Adrenal gland (tissue), 12 donors: ENCODE results near the gene GCGR. TPM values are rescaled to one million over a fixed set of nuclear protein-coding genes. Genes with fewer than 3 reads are reported as not detected.
A peak's percentile ranks its signal among the peaks of the same experiment; 100 is the strongest.

Experiments
- DNase-seq, 7 donors: peaks; one replicate each; pipeline ENCODE4 v3.0.0-alpha.2; 2019 to 2020
- H3K27ac ChIP-seq, 5 donors: fragments of 200-600 bp; sonication (generic) in 4 of 5; 1 replicate in 3 of 5; 2 replicates in 2 of 5; pipeline versions ENCODE4 v1.5.1 to v1.8.0; 2016 to 2020; ENCODE audit warnings: mild to moderate bottlenecking in 1 of 5
- H3K27me3 ChIP-seq: fragments of 200-600 bp; 2 replicates; pipeline ENCODE4 v1.8.0; 2021
- H3K36me3 ChIP-seq, 2 donors: fragments of 200-600 bp; replicated peaks in 1 of 2; 1 replicate in 1 of 2; 2 replicates in 1 of 2; pipeline versions ENCODE4 v1.5.1 to v1.8.0; 2018 to 2022
- H3K4me1 ChIP-seq, 2 donors: fragments of 200-600 bp; replicated peaks in 1 of 2; 1 replicate in 1 of 2; 2 replicates in 1 of 2; pipeline versions ENCODE4 v1.5.1 to v1.8.0; 2018 to 2021
- H3K4me3 ChIP-seq, 4 donors: fragments of 200-600 bp; sonication (generic) in 3 of 4; one replicate each; pipeline ENCODE4 v1.5.1; 2016 to 2018
- H3K9me3 ChIP-seq, 3 donors: fragments of 200-600 bp; sonication (generic) in 1 of 3; replicated peaks in 1 of 3; 1 replicate in 2 of 3; 2 replicates in 1 of 3; pipeline versions ENCODE4 v1.5.1 to v1.8.0; 2016 to 2021
- POLR2A ChIP-seq, 2 donors: fragments of 450-650 bp; IDR thresholded peaks; one replicate each; pipeline ENCODE4 v1.6.1; 2017; ENCODE audit warnings: antibody characterized with exemption in 2 of 2, mild to moderate bottlenecking in 2 of 2, moderate library complexity in 1 of 2
- WGBS, 4 donors: extraction: QIAGEN DNeasy Blood & Tissue Kit in 2 of 4; methylation state at CpG; one replicate each; pipeline versions ENCODE4 v1.1.5 to v1.1.7; 2013 to 2017; 5-methylcytosine and 5-hydroxymethylcytosine counted together
- intact Hi-C, 2 donors: fragments of 100-400 bp; cut with DNase I; formaldehyde crosslinking; loops; one replicate each; pipeline versions ENCODE4 v1.14.1 to v1.15.0; 2022 to 2023
- polyA plus RNA-seq, 3 donors: library from polyadenylated mRNA; stranded (reverse); fragments of 200-250 nt in 2 of 3; fragments of 350-450 nt in 1 of 3; fragmentation: Illumina TruSeq in 1 of 3; extraction: RNeasy Lipid Tissue Mini Kit (QIAGEN cat#74804) in 1 of 3; gene quantifications; one replicate each; pipeline ENCODE4 v1.2.3, GENCODE V29; 2013 to 2014
- total RNA-seq, 9 donors: library from RNA; depleted of rRNA in 4 of 9; stranded (reverse); fragments of >200 nt in 4 of 9; fragments of 120-200 nt in 1 of 9; fragmentation: NEBNext Ultra II Directional in 1 of 9; extraction: Animal tissue kit (Norgen Biotek cat#: 25700) in 1 of 9; gene quantifications; one replicate each; pipeline versions ENCODE4 v1.1.0 to v1.2.4, GENCODE V29; 2013 to 2023
- TF ChIP-seq, protein P1 (sequence below), 6 experiments: fragments of 450-650 bp in 4 of 6; fragments of 200-600 bp in 2 of 6; sonication (generic) in 1 of 6; IDR thresholded peaks; 1 replicate in 5 of 6; 2 replicates in 1 of 6; pipeline versions ENCODE4 v1.5.1 to v1.8.0; 2016 to 2021; ENCODE audit warnings: antibody characterized with exemption in 6 of 6, mild to moderate bottlenecking in 2 of 6, moderate library complexity in 1 of 6
- donor health status: healthy with polysubstance abuse.
- donor health status: Bipolar disorder and iron deficiency.
- donor health status: DM: yes; HTN: yes; CAD: no.
- donor health status: DM: no; HTN: no; CAD: no.
- donor health status: DM: no; HTN: no; CAD: no.
- donor health status: DM: yes; HTN: yes; CAD: no.

Gene GCGR
- total and polyA plus RNA-seq, 12 donors, result 0.11 to 48.7 (median 2.1) TPM; not detected in 3

DNA sequence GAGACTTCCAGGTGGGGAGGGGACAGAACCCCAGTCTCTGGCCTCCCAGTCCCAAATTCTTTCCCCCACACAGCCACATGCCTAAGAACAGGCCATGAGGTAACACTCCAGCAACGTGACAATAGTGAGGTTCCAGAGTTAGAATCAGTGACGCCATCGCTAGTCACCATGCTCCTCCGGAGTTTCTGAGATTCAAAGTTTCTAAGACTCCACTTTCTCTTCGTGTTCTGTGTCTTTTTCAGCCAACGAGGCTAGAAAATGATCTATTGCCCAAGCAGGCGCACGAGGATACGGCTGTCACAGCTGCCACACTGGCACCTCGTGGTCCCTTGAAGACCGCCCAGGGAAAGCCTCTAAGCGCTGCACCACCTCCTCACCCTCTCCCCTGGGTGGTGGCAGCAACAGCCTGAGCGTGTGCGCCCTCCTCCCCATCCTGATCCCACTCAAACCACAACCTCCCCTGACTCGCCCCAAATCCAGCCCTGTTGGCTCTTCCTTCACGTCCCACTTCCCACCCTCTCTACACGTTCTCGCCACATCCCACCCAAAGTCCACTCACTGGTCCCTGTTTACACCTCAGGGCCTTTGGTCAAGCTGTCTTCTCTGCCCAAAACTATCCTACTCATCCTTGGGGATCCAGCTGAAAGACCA lies 28.1 kb downstream of the GCGR start:
- DNase-seq, result peak in 1 of 7 donors; percentile 54
- intact Hi-C loops, result no loop called here
- Histone ChIP-seq H3K4me3 (peak overlapping the region; percentile 35 to 68 (median 46)), H3K36me3 (no peaks in the 10 kb centered on the region), H3K4me1 (peaks cover 16 to 27% of the 10 kb centered on the region in 2 donors), H3K9me3 (no peaks in the 10 kb centered on the region), H3K27ac (peak overlapping the region; percentile 39 to 82 (median 70)), H3K27me3 (no peaks in the 10 kb centered on the region)
- WGBS, 4 donors, result 32 to 37% (median 36%) methylated on average over 18 of the region's 18 CpGs
- no peak for TF ChIP-seq POLR2A (IDR thresholded peaks at IDR 0.05)
- TF ChIP-seq, protein P1, sequence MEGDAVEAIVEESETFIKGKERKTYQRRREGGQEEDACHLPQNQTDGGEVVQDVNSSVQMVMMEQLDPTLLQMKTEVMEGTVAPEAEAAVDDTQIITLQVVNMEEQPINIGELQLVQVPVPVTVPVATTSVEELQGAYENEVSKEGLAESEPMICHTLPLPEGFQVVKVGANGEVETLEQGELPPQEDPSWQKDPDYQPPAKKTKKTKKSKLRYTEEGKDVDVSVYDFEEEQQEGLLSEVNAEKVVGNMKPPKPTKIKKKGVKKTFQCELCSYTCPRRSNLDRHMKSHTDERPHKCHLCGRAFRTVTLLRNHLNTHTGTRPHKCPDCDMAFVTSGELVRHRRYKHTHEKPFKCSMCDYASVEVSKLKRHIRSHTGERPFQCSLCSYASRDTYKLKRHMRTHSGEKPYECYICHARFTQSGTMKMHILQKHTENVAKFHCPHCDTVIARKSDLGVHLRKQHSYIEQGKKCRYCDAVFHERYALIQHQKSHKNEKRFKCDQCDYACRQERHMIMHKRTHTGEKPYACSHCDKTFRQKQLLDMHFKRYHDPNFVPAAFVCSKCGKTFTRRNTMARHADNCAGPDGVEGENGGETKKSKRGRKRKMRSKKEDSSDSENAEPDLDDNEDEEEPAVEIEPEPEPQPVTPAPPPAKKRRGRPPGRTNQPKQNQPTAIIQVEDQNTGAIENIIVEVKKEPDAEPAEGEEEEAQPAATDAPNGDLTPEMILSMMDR (IDR thresholded peaks at IDR 0.05), result no peak

DNA sequence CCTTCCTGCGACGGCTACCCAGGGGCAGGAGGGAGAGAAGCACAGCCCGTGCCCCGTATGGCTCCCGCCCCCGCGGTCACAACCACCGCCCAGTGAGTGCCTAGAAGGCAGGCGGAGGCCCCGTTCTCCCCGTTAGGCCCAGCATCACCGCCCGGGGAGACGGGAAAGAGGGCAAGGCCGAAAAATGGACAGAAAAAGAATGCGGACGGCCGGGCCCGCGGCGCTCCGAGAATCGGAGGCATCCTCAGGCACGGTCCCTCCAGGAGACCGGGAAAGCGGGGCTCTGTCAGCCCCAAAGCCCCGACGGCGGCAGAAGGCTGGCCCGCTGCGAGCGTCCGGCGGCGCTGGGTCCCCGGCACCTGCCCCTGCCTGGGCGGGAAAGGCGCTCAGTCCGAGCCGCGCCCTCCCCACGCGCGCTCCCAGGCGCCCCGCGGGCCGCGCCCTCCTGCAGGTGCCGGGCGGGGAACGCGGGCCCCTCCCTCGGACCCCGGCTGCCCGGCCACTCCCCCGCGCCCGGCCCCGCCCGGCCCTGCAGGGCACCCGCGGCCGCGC lies 28.7 kb downstream of the GCGR start:
- TF ChIP-seq, protein P1 (IDR thresholded peaks at IDR 0.05), result no peak
- no peak for TF ChIP-seq POLR2A (IDR thresholded peaks at IDR 0.05)
- peak overlapping the region; percentile 35 to 68 (median 46) for H3K4me3 ChIP-seq
- H3K27me3 ChIP-seq, result no peaks in the 10 kb centered on the region
- WGBS, 4 donors, result 0 to 1% (median 0%) methylated on average over 2 to 65 of the region's 65 CpGs
- intact Hi-C loops, result no loop called here
- no peaks in the 10 kb centered on the region for H3K9me3 ChIP-seq
- no peaks in the 10 kb centered on the region for H3K36me3 ChIP-seq
- H3K27ac ChIP-seq, result peak overlapping the region; percentile 39 to 82 (median 70)
- peak in 3 of 7 donors; percentile 41 to 56 (median 52) for DNase-seq
- H3K4me1 ChIP-seq, result peaks cover 16 to 27% of the 10 kb centered on the region in 2 donors

DNA sequence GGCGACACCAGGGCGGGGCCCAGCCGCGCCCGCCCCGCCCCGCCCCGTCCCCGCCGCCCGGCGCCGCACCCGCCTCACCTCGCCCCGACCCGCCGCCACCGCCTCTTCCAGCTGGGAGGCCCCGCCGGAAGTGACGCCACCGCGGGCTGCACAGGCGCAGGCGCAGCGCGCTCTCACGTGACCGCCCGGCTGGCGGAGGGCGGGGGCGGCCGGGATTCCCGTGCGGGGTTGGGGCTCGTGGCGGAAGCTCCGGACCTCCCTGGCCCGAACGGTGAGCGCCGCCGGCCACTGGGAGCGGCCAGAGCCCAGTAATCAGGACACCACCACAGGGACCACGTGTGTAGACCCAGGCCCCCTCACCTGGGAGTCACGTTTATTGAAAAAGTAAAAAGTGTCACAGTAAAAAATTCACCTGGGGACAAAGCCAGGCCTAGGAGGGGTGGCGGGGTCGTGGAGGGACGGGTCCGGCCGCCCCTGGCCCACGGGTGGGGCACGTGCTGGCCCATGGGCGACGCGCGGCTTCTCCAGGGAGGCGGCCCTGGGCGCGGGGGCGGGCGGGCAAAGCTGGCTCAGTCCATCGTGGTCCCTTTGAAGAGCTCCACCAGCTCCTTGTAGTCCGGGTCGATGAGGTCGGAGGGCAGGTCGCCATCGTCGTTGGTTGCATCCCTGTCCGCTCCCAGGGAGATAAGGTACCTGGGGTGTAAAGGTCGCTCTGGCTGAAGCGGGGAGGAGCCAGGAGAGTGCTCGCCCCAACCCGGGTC lies 29.4 kb downstream of the GCGR start, which contains the start of gene MCRIP1:
TSS of gene MCRIP1 (minus strand) at position 132 of the 761 bp plus-strand sequence. CDS start 8,785 bp downstream, outside the sequence.
- 2 to 14% (median 2%) methylated on average over 16 to 76 of the region's 76 CpGs for whole genome bisulfite sequencing, 4 donors
- Histone ChIP-seq H3K4me1 (peaks cover 16 to 27% of the 10 kb centered on the region in 2 donors), H3K27me3 (no peaks in the 10 kb centered on the region), H3K4me3 (peak within 1 kb of the TSS; percentile 39 to 93 (median 60)), H3K9me3 (no peaks in the 10 kb centered on the region), H3K27ac (peak within 1 kb of the TSS; percentile 39 to 89 (median 81)), H3K36me3 (no peaks in the 10 kb centered on the region)
- peak; percentile 94 to 97 (median 96) for DNase-seq
- intact Hi-C loops, result no loop called here
- TF ChIP-seq, protein P1 (IDR thresholded peaks at IDR 0.05), result no peak
- peak; percentile 85 to 88 for TF ChIP-seq POLR2A (IDR thresholded peaks at IDR 0.05)
